ENCODE measurements around the gene DISC1.

The DISC1 gene

DNA sequence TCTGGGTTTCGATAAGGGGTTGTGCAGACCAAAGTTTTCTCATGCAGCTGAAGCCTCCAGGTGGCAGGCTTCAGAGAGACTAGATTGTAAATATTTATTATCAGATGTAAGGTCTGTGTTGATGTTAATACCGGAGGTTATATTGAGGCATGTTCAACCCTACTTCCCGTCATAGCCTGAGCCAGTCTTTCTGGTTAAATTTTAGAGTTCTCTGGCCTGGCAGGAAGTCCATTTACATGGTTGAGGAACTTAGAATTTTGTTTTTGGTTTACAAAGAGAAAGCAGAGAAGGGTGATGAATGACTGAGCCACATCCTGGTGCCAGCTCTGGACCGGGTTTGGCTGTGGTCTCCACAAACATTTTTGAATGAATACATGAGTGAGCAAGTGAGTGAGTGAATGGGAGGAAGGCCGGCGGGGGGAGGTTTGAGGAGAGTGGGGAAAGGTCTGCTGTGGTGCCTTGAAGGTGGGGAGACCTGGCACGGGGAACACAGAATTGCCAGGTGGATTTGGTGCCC lies 218.5 kb downstream of the DISC1 start:
- Mint-ChIP-seq H3K36me3 (ENCODE audit: low read depth) (peaks cover 22% of the 10 kb centered on the region), H3K4me3 (no peak overlapping the region), H3K27me3 (no peaks in the 10 kb centered on the region), H3K27ac (peak overlapping the region; percentile 85), H3K9me3 (no peaks in the 10 kb centered on the region), H3K4me1 (ENCODE audit: low read depth) (peaks cover 39% of the 10 kb centered on the region)
- intact Hi-C loops (cut with micrococcal nuclease) = no loop called here

GRCh38 chr1:231847612-231848397 lies 221.2 kb downstream of the DISC1 start:
- Mint-ChIP-seq H3K4me3 (no peak overlapping the region), H3K9me3 (no peaks in the 10 kb centered on the region), H3K36me3 (ENCODE audit: low read depth) (peaks cover 30% of the 10 kb centered on the region), H3K4me1 (ENCODE audit: low read depth) (peaks cover 46% of the 10 kb centered on the region), H3K27ac (no peak overlapping the region), H3K27me3 (no peaks in the 10 kb centered on the region)
- intact Hi-C loops (cut with micrococcal nuclease) = no loop called here

DNA sequence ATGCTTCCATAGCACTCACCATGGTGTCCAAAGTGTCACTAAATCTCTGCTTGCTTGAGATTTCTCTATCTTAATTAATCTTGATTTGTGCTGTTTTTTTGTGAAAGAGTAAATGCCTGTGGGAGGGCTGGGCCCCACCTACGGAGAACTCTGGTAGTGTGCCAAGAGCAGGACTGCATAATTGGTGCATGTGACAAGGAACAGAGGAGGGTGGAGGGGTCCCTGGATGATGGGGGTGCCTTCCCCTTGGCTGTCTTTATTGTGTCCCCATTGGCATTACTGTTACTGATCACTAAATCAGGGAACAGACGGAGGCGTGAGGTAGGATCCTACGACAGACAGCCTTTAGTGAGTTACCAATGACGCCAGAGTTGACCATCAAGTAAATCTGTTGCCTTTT lies 223.4 kb downstream of the DISC1 start:
- Mint-ChIP-seq H3K27me3 (no peaks in the 10 kb centered on the region), H3K27ac (no peak overlapping the region), H3K9me3 (no peaks in the 10 kb centered on the region), H3K4me1 (ENCODE audit: low read depth) (peaks cover 37% of the 10 kb centered on the region), H3K4me3 (no peak overlapping the region), H3K36me3 (ENCODE audit: low read depth) (peaks cover 30% of the 10 kb centered on the region)
- intact Hi-C loops (cut with micrococcal nuclease) = no loop called here

GRCh38 chr1:231850786-231851185 lies 224.2 kb downstream of the DISC1 start:
- H3K36me3 Mint-ChIP-seq (ENCODE audit: low read depth) = peaks cover 24% of the 10 kb centered on the region
- no peak overlapping the region for H3K27ac Mint-ChIP-seq
- intact Hi-C loops (cut with micrococcal nuclease) = no loop called here
- H3K4me3 Mint-ChIP-seq = no peak overlapping the region
- no peaks in the 10 kb centered on the region for H3K9me3 Mint-ChIP-seq
- H3K27me3 Mint-ChIP-seq = no peaks in the 10 kb centered on the region
- peaks cover 36% of the 10 kb centered on the region for H3K4me1 Mint-ChIP-seq (ENCODE audit: low read depth)

DNA sequence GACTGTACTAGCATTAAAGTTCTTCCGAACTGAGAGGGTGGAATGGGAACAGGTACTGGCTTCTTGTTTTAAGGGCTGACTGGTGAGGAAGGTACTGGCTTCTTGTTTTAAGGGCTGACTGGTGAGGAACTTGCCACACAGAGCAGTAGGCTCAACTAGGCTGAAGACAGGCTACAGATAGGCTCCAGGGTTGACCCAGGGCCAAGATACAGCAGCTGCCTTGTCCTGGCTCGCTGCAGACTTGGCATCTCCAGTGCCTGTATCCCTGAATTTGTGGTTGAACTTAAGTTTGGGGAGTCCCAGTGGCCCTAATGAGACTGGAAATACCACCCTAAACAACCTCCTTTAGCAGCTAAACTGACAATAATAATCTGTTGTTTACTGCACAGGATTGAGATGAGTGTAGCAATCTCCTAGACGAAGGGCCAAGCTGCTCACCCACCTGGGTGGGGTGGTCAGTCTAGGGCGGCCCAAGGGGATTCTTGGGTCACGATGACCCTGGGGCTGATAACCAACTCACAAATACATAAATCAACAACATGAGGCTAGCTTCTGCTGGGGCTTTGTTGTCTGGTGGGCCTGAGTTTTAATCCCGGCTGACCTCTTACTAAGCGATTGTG lies 227.1 kb downstream of the DISC1 start:
- Mint-ChIP-seq H3K36me3 (ENCODE audit: low read depth) (peaks cover 8% of the 10 kb centered on the region), H3K27me3 (no peaks in the 10 kb centered on the region), H3K27ac (no peak overlapping the region), H3K4me3 (no peak overlapping the region), H3K4me1 (ENCODE audit: low read depth) (peaks cover 47% of the 10 kb centered on the region), H3K9me3 (no peaks in the 10 kb centered on the region)
- intact Hi-C loops (cut with micrococcal nuclease) = no loop called here

DNA sequence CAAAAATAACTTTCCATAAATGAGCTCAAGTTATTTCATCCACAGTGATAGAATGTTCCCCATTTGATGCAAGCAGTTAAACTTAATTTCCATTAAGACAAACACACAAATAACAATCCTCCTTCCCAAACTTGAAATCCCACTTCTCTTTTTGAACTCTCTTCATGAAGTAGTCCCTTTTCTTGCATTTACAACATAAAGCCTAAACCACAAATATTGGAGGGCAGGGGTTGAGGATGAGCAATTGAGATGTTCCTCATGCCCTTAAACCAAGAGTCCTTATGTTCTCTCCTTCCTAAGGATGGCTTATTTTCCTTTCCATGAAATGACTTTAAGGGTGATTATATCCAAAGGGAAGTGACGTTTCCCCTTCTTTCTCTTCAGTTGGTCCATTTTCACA lies 228.8 kb downstream of the DISC1 start:
- Mint-ChIP-seq H3K36me3 (ENCODE audit: low read depth) (peaks cover 15% of the 10 kb centered on the region), H3K27ac (peak overlapping the region; percentile 58), H3K4me1 (ENCODE audit: low read depth) (peaks cover 46% of the 10 kb centered on the region), H3K9me3 (no peaks in the 10 kb centered on the region), H3K4me3 (no peak overlapping the region), H3K27me3 (no peaks in the 10 kb centered on the region)
- intact Hi-C loops (cut with micrococcal nuclease) = no loop called here

GRCh38 chr1:231855926-231856325 lies 229.3 kb downstream of the DISC1 start:
- Mint-ChIP-seq H3K4me1 (ENCODE audit: low read depth) (peaks cover 41% of the 10 kb centered on the region), H3K27ac (peak overlapping the region; percentile 58), H3K4me3 (no peak overlapping the region), H3K27me3 (no peaks in the 10 kb centered on the region), H3K9me3 (no peaks in the 10 kb centered on the region), H3K36me3 (ENCODE audit: low read depth) (peaks cover 15% of the 10 kb centered on the region)
- intact Hi-C loops (cut with micrococcal nuclease) = no loop called here

DNA sequence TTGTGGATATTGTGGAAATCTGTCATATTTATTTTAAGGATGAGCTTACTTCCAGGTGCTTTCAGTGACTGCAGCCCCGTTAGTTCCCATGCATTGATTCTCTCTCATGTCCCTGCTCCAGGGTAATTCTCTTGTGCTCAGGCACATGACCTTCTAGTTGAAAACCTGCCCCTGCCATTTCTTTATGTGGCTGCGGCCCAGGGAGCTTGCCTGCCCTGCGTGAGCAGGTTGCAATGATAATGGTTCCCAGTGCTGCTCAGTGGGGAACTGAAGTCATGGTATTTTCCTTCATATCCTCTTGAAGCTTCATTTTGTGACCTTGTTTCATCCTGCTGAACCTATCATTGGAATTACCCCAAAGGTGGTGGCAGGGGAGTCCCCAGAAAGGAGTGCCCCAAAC lies 229.8 kb downstream of the DISC1 start:
- no peaks in the 10 kb centered on the region for H3K9me3 Mint-ChIP-seq
- intact Hi-C loops (cut with micrococcal nuclease) = no loop called here
- H3K27ac Mint-ChIP-seq = no peak overlapping the region
- H3K36me3 Mint-ChIP-seq (ENCODE audit: low read depth) = peaks cover 12% of the 10 kb centered on the region
- H3K4me1 Mint-ChIP-seq (ENCODE audit: low read depth) = peaks cover 39% of the 10 kb centered on the region
- no peaks in the 10 kb centered on the region for H3K27me3 Mint-ChIP-seq
- H3K4me3 Mint-ChIP-seq = no peak overlapping the region

- H3K4me1 Mint-ChIP-seq (ENCODE audit: low read depth) = peaks cover 35% of the 10 kb centered on the region
- intact Hi-C loops (cut with micrococcal nuclease) = no loop called here
- H3K27me3 Mint-ChIP-seq = no peaks in the 10 kb centered on the region
- no peak overlapping the region for H3K27ac Mint-ChIP-seq
- peaks cover 7% of the 10 kb centered on the region for H3K36me3 Mint-ChIP-seq (ENCODE audit: low read depth)
- no peaks in the 10 kb centered on the region for H3K9me3 Mint-ChIP-seq
- no peak overlapping the region for H3K4me3 Mint-ChIP-seq
Observed at GRCh38 chr1:231856894-231857293, 230.3 kb downstream of the DISC1 start.

GRCh38 chr1:231857609-231858135 lies 231.1 kb downstream of the DISC1 start:
- no peaks in the 10 kb centered on the region for H3K27me3 Mint-ChIP-seq
- H3K27ac Mint-ChIP-seq = no peak overlapping the region
- no peak overlapping the region for H3K4me3 Mint-ChIP-seq
- peaks cover 32% of the 10 kb centered on the region for H3K4me1 Mint-ChIP-seq (ENCODE audit: low read depth)
- H3K9me3 Mint-ChIP-seq = no peaks in the 10 kb centered on the region
- intact Hi-C loops (cut with micrococcal nuclease) = no loop called here
- H3K36me3 Mint-ChIP-seq (ENCODE audit: low read depth) = peaks cover 7% of the 10 kb centered on the region

GRCh38 chr1:231860221-231861088 lies 233.9 kb downstream of the DISC1 start:
- Mint-ChIP-seq H3K36me3 (ENCODE audit: low read depth) (peaks cover 7% of the 10 kb centered on the region), H3K4me1 (ENCODE audit: low read depth) (peaks cover 25% of the 10 kb centered on the region), H3K4me3 (no peak overlapping the region), H3K27me3 (no peaks in the 10 kb centered on the region), H3K27ac (peak overlapping the region; percentile 12), H3K9me3 (no peaks in the 10 kb centered on the region)
- intact Hi-C loops (cut with micrococcal nuclease) = loop anchor here (10.0 kb wide), 2 partner anchors 544 to 1384 kb away; no protein-coding TSS in a partner anchor

DNA sequence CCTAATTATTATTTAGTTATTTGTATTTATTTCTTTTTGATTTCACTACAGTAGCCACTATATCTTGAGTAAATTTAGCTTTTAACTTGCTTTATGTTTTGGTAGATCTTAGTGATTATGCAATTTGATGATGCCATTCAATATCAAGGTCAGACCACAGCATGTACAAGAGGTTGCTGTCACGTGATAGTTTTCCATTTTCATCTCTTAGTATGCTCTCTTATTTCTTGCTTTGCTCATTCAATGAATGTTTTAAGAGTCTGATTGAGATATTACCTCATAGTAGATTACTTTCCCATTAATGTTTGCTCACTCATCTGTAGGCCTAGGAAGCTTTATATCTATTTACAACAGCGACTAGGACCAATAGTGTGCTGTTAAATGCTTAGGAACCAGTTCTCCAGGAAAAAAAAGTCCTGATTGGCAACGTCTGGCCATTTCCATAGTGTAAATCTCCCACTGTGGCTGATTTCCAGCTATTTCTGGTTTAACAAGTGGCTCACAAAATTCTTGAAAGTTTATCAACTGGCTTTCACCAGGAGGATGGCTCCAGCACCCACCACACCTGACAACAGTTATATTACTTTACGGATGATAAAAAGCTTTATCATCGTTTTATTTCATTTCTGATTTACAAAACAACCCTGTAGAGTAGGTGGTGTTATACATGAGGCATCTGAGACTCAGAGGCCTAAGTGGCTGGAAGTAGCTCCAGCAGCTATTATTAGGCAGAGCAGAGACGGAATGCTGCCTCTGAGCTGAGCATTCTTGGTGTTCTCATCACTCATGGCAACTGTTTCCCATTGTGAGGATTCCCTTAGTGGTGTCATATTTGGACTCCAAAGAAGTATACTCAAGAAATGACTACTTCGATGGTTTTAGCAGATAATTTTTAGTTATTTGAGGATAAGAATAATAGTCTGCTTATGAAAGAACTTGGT lies 235.2 kb downstream of the DISC1 start:
- intact Hi-C loops (cut with micrococcal nuclease) = loop anchor here (10.0 kb wide), 2 partner anchors 543 to 1383 kb away; no protein-coding TSS in a partner anchor
- Mint-ChIP-seq H3K9me3 (no peaks in the 10 kb centered on the region), H3K36me3 (ENCODE audit: low read depth) (peaks cover 7% of the 10 kb centered on the region), H3K27ac (no peak overlapping the region), H3K27me3 (no peaks in the 10 kb centered on the region), H3K4me3 (no peak overlapping the region), H3K4me1 (ENCODE audit: low read depth) (peaks cover 20% of the 10 kb centered on the region)

GRCh38 chr1:231862611-231863010 lies 236.0 kb downstream of the DISC1 start:
- peaks cover 22% of the 10 kb centered on the region for H3K4me1 Mint-ChIP-seq (ENCODE audit: low read depth)
- H3K27ac Mint-ChIP-seq = no peak overlapping the region
- H3K36me3 Mint-ChIP-seq (ENCODE audit: low read depth) = peaks cover 7% of the 10 kb centered on the region
- no peak overlapping the region for H3K4me3 Mint-ChIP-seq
- intact Hi-C loops (cut with micrococcal nuclease) = loop anchor here (10.0 kb wide), 2 partner anchors 542 to 1382 kb away; no protein-coding TSS in a partner anchor
- H3K27me3 Mint-ChIP-seq = no peaks in the 10 kb centered on the region
- no peaks in the 10 kb centered on the region for H3K9me3 Mint-ChIP-seq
